Stomach (tissue), 9 donors: Measurements from ENCODE around the gene NUDT4B. TPM values are rescaled to one million over a fixed set of nuclear protein-coding genes. Genes with fewer than 3 reads are reported as not detected.
"Not testable (repeated sequence)": the region's sequence is repeated elsewhere in the genome, so short reads cannot be mapped to it uniquely, and the experiment has no call there.

Experiments used
- DNase-seq, 2 donors: peaks; one replicate each; pipeline versions ENCODE4 v3.0.0 to v3.0.0-alpha.2; 2013 to 2019
- H3K27ac ChIP-seq, 5 donors: fragments of 200-600 bp in 4 of 5; sonication (generic) in 4 of 5; one replicate each; pipeline ENCODE4 v1.5.1; 2013 to 2019; ENCODE audit warnings: mild to moderate bottlenecking in 1 of 5, moderate library complexity in 1 of 5
- H3K27me3 ChIP-seq, 3 donors: fragments of 200-600 bp; sonication (generic); one replicate each; pipeline ENCODE4 v1.5.1; 2017 to 2019; ENCODE audit warnings: mixed run types in 1 of 3
- H3K36me3 ChIP-seq, 4 donors: fragments of 200-600 bp; sonication (generic); 1 replicate in 3 of 4; 2 replicates in 1 of 4; pipeline ENCODE4 v1.5.1; 2016 to 2019
- H3K4me1 ChIP-seq, 4 donors: fragments of 200-600 bp; sonication (generic); one replicate each; pipeline ENCODE4 v1.5.1; 2016 to 2019
- H3K4me3 ChIP-seq, 4 donors: fragments of 200-600 bp; sonication (generic) in 3 of 4; one replicate each; pipeline ENCODE4 v1.5.1; 2016 to 2019; ENCODE audit warnings: mild to moderate bottlenecking in 1 of 4
- H3K9me3 ChIP-seq, 4 donors: fragments of 200-600 bp; sonication (generic); one replicate each; pipeline ENCODE4 v1.5.1; 2016 to 2019
- WGBS, 5 donors: extraction: QIAGEN DNeasy Blood & Tissue Kit in 3 of 5; methylation state at CpG; one replicate each; pipeline versions ENCODE4 v1.1.5 to v1.1.7; 2013 to 2018; 5-methylcytosine and 5-hydroxymethylcytosine counted together
- intact Hi-C: fragments of 100-400 bp; cut with DNase I; formaldehyde crosslinking; loops from one replicate; pipeline ENCODE4 v1.15.1; 2023; ENCODE audit warnings: low total_unique reads
- polyA plus RNA-seq, 3 donors: library from polyadenylated mRNA; stranded (reverse); fragments of 200-250 nt; gene quantifications; one replicate each; pipeline ENCODE4 v1.2.3, GENCODE V29; 2013
- total RNA-seq, 5 donors: library from RNA; depleted of rRNA; stranded (reverse); fragments of >200 nt; gene quantifications; one replicate each; pipeline versions ENCODE4 v1.1.0 to v1.2.3, GENCODE V29; 2014 to 2016
- donor health status: healthy with polysubstance abuse.
- donor health status: Bipolar disorder and iron deficiency.
- donor health status: healthy.

Gene NUDT4B
- total and polyA plus RNA-seq, 8 donors: 0.30 to 9.4 (median 3.3) TPM; not detected in 4

GRCh38 chr1:148743726-148744720 lies 4.6 kb upstream of the NUDT4B start:
- H3K9me3 ChIP-seq, DNase-seq, H3K27me3 ChIP-seq, intact Hi-C loops, H3K4me3 ChIP-seq, H3K27ac ChIP-seq, H3K4me1 ChIP-seq, H3K36me3 ChIP-seq: not testable (repeated sequence)
- no CpG with 5 or more reads among the region's 9 CpGs for WGBS, 5 donors

DNA sequence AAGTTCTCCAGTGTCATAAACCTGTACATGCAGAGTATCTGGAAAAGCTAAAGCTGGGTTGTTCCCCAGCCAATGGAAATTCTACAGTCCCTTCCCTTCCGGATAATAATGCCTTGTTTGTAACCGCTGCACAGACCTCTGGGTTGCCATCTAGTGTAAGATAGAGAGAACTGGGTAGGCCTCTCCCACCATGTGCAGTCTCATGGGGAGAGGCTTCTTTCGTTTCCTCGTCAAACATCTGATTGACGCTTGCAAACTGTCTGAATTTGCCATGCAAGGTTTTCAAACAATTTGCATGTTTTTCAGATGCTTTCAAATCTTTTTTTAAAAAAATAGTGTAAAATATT lies 734 bp downstream of the NUDT4B start:
- H3K36me3 ChIP-seq, H3K27ac ChIP-seq, DNase-seq, H3K4me1 ChIP-seq, H3K4me3 ChIP-seq, H3K9me3 ChIP-seq, intact Hi-C loops, H3K27me3 ChIP-seq: not testable (repeated sequence)
- no CpG with 5 or more reads among the region's 5 CpGs for WGBS, 5 donors

GRCh38 chr1:148756231-148756630 lies 7.7 kb downstream of the NUDT4B start:
- H3K27ac ChIP-seq, H3K4me3 ChIP-seq, H3K36me3 ChIP-seq, H3K27me3 ChIP-seq, intact Hi-C loops, DNase-seq, H3K9me3 ChIP-seq, H3K4me1 ChIP-seq: not testable (repeated sequence)
- WGBS, 5 donors: no CpG with 5 or more reads among the region's 2 CpGs

DNA sequence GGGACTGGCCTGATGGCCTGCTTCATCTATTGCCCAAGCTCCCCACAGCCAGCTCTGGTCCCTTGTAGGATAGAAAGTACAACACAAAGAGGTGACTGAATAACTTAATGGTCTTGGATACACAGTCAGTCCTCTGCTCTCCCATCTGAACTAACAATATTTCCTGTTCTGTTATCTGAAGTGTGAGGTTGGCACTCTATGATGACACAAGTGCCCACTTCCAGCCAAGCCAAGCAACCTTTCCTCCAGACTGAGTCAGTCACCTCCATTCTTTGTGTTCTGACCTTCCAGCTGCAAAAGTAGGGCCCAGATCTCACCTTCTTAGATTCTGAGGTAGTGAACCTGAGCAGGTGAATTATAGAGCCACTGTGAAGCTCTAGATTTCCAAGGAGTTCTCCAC lies 8.9 kb downstream of the NUDT4B start:
- H3K27ac ChIP-seq, DNase-seq, H3K27me3 ChIP-seq, H3K36me3 ChIP-seq, H3K9me3 ChIP-seq, H3K4me3 ChIP-seq, H3K4me1 ChIP-seq, intact Hi-C loops: not testable (repeated sequence)

DNA sequence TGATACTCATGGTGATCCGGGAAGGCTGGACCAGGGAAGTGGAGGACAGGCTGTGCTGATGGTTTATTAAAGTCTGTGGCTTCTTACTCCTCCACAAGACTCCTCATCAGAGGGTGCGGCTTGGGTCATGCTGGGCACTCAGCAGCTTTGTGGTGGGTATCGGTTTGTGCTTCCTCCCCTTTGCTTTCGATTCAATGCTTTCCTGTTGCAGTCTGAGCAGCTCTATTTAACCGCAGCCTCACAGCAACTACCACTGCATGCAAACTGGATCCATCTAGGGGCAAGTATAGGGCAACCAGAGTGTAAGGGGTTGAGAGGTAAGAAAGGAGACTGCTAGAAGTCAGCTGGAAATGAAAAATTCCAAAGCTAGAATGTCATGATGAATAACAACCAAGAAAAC lies 9.8 kb downstream of the NUDT4B start:
- H3K4me1 ChIP-seq, H3K9me3 ChIP-seq, DNase-seq, H3K27ac ChIP-seq, H3K27me3 ChIP-seq, H3K4me3 ChIP-seq, H3K36me3 ChIP-seq, intact Hi-C loops: not testable (repeated sequence)
- no CpG with 5 or more reads among the region's 5 CpGs for WGBS, 5 donors

DNA sequence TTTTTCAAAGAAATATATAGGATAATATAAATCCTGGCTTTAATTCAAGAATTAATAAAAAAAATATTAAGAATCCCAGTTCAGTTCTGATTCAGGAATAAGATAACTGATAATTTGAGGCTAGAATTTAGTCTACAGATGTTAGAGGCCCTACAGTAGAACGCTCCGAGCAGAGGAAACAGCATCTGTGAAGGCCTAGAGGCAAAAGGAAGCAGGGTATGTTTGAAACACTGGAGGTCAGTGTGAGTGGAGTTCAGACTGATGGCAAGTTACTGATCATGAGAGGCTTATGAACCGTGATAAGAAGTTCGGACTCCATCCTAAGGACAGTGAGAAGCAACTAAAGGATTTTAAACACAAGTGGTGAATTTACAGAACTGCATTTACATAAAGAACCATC lies 10.4 kb downstream of the NUDT4B start:
- DNase-seq, H3K4me3 ChIP-seq, H3K9me3 ChIP-seq, H3K36me3 ChIP-seq, H3K27me3 ChIP-seq, H3K4me1 ChIP-seq, intact Hi-C loops, H3K27ac ChIP-seq: not testable (repeated sequence)
- no CpG with 5 or more reads among the region's 4 CpGs for WGBS, 5 donors

- peak in 1 of 2 donors; percentile 24 for DNase-seq
Observed at GRCh38 chr1:148759749-148760148, 11.2 kb downstream of the NUDT4B start.

GRCh38 chr1:148760206-148760605 lies 11.6 kb downstream of the NUDT4B start:
- H3K27ac ChIP-seq, DNase-seq, H3K36me3 ChIP-seq, intact Hi-C loops, H3K4me1 ChIP-seq, H3K4me3 ChIP-seq, H3K9me3 ChIP-seq, H3K27me3 ChIP-seq: not testable (repeated sequence)
- WGBS, 5 donors: no CpG with 5 or more reads among the region's 1 CpG

More at GRCh38 chr1:148759749-148760148, 11.2 kb downstream of the NUDT4B start:
- H3K4me1 ChIP-seq, H3K27me3 ChIP-seq, H3K27ac ChIP-seq, H3K4me3 ChIP-seq, H3K36me3 ChIP-seq, intact Hi-C loops, H3K9me3 ChIP-seq: not testable (repeated sequence)
- WGBS, 5 donors: 67 to 94% (median 85%) methylated on average over 2 of the region's 2 CpGs

GRCh38 chr1:148761360-148761759 lies 12.8 kb downstream of the NUDT4B start:
- H3K4me1 ChIP-seq, H3K4me3 ChIP-seq, DNase-seq, H3K9me3 ChIP-seq, H3K36me3 ChIP-seq, intact Hi-C loops, H3K27ac ChIP-seq, H3K27me3 ChIP-seq: not testable (repeated sequence)

DNA sequence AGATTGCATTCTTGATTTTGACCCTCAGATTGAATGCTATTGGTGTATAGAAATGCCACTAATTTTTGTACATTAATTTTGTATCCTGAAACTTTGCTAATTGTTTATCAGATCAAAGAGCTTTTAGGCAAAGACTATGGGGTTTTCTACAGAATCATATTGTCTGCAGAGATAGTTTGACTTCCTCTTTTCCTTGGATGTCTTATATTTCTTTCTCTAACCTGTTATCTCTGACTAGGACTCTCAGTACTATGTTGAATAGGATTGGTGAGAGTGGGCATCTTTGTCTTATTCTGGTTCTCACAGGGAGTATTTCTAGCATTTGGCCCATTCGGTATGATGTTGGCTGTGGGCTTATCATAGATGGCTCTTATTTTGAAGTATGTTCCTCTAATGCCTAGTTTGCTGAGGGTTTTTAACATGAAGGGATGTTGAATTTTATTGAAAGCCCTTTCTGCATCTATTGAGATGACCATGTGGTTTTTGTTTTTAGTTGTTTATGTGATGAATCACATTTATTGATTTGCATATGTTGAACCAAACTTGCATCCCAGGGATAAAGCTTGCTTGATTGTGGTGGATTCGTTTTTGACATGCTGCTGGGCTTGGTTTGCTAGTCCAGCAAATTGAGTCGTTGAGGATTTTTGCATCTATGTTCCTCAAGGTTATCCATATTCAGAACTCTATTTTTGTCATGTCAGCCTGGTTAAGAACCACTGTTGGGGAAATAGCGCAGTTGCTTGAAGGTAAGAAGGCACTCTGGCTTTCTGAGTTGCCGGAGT lies 16.9 kb downstream of the NUDT4B start:
- H3K36me3 ChIP-seq, DNase-seq, H3K4me3 ChIP-seq, intact Hi-C loops, H3K9me3 ChIP-seq, H3K4me1 ChIP-seq, H3K27me3 ChIP-seq, H3K27ac ChIP-seq: not testable (repeated sequence)
- WGBS, 5 donors: no CpG with 5 or more reads among the region's 5 CpGs

DNA sequence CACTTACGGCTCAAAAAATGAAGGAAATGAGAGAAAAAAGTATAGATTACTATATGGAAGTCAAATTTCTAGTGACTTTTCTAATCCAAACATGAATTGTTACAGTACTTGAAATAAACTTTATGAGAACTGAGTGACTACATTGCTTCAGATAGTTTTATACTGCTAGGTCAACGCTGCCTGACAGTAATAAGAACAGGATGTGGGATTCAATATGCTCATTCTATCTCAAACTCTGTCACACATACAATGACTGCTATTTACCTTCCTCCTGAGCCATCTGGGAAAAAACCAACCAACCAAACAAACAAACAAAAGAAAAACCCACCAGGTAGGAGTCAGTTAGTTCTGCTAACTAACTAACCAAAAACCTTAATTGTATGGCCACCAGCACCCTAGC lies 20.0 kb downstream of the NUDT4B start:
- DNase-seq: not testable (repeated sequence)
- no CpG with 5 or more reads among the region's 2 CpGs for WGBS, 5 donors

GRCh38 chr1:148769495-148769894 lies 20.9 kb downstream of the NUDT4B start:
- intact Hi-C loops, H3K9me3 ChIP-seq, H3K27ac ChIP-seq, H3K36me3 ChIP-seq, H3K4me3 ChIP-seq, DNase-seq, H3K27me3 ChIP-seq, H3K4me1 ChIP-seq: not testable (repeated sequence)
- WGBS, 5 donors: no CpG with 5 or more reads among the region's 3 CpGs

More for the DNA sequence above, 20.0 kb downstream of the NUDT4B start:
- intact Hi-C loops, H3K9me3 ChIP-seq, H3K4me1 ChIP-seq, H3K4me3 ChIP-seq, H3K27me3 ChIP-seq, H3K36me3 ChIP-seq, H3K27ac ChIP-seq: not testable (repeated sequence)
